TTC549 (cell line): ENCODE data around the gene RANBP17.
"Not testable (repeated sequence)": the region's sequence is repeated elsewhere in the genome, so short reads cannot be mapped to it uniquely, and the experiment has no call there.

Experiments used
- FAIRE-seq: peaks from 2 replicates; lab custom pipeline; 2012; peaks lifted over from hg19 to GRCh38; lab: Jason Lieb, UNC

The RANBP17 gene

DNA sequence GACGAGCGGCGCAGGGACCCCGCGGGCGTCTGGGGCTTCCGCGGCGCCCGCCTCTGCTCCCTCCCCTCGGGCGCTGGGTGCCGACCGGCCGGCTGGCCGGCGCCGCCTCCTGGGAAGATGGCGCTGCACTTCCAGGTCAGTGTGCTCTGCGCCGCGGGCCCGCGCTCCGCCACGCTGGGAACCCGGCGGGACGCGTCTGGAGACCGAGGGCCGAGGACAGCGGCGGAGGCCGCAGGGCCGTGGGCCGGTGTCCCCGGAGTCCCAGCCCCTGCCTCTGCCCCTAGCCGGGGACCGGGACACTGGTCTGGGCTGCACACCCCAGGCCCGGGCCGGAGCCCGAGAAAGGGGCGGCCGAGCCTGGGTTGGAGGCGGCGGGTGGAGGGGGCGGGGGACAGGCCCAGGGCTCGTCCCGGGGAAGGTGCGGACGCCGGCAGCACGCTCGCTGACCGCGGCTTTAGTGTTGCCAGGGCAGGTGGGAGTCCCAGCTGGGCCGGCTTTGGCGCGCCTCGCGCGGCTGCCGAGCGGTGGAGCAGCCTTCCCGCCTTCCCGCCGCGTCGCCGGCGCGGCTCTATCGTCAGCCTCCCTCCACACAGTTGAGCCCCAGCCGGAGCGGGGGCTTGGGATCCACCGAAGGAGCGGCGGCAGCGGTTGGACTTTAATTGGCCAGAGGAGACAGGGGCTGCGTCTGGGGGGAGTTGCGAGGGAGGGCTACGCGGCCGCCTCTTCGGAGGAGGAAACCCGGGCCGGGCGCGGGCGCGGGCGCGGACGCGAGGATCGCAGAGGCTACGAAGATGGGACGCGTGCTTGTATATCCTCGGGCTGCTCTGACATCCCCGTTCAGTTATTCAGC, at the start of gene RANBP17:
RANBP17 (plus strand) TSS at position 102 of the 850 bp plus-strand sequence.
- no peak for FAIRE-seq

DNA sequence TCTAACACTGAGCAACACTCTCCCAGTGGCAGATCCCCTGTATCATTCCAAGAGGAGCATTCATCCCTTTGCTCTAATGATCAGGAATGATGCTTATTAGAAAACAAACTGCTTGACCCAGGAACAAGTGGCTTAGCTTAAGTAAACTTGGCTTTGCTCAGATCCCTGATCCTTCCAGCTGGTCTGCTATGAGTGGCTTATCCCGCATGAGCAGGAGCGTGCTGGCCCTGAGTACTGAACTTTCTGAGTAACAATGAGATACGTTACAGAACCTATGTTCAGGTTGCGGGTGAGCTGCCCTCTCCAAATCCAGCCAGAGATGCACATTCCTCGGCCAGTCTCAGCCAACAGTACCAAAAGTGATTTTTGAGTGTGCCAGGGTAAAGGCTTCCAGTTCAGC, 48.6 kb upstream of the RANBP17 start:
- no peak for FAIRE-seq

DNA sequence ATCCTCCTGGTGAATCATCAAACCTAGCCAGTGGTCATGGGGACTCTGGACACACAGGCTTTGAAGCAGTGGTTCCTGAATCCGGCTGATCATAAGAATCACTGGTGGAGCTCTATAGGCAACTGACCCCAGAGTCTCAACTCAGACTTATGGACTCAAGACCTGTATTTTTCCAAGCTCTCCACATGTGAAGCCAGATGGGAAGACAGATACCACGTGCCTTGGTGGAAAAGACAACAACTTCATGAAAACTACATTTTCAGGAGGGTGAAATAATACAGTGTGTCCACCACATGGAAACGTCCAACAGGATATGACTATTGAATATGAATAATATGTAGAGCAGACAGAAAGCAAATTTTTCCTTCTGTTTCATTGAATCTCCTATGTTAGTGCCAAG, 44.6 kb upstream of the RANBP17 start:
- no peak for FAIRE-seq

DNA sequence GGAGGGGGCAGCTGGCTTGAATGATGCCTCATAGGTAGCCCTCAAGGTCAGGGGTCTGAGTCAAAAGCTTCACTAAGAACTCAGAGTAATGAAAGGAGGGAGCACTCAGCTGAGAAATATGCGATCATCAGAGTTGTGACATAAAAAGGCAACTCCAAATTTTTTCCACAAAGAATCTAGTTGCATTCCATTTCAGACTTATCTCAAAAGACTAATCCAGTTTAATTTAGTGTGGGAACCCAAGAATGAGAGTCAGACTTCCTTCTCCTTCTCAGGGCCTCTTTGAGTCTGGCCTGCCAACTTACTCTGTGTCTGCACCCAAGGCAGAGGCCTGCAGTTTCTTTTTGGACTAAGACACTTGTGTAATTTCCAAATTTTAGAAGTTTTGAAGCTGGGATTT, 43.6 kb upstream of the RANBP17 start:
- no peak for FAIRE-seq

DNA sequence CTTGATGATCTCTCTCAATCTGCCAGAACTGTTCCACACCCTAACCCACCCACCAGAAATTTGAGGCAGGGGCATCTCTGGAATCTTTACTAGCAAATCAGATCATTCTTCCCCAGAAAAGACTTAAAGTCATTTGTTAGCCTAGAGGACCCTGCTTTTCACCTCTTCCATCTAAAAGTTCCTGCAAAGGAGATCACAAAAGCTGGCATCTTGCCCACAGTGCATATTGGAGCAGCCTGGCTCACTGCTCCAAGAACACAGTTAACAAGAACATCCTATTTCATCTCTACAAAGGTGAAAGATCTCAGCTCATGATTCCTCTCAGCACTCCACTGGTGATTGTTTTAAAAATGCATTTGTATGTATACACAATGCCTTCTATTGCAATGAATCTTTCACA, 42.0 kb upstream of the RANBP17 start:
- FAIRE-seq = no peak

DNA sequence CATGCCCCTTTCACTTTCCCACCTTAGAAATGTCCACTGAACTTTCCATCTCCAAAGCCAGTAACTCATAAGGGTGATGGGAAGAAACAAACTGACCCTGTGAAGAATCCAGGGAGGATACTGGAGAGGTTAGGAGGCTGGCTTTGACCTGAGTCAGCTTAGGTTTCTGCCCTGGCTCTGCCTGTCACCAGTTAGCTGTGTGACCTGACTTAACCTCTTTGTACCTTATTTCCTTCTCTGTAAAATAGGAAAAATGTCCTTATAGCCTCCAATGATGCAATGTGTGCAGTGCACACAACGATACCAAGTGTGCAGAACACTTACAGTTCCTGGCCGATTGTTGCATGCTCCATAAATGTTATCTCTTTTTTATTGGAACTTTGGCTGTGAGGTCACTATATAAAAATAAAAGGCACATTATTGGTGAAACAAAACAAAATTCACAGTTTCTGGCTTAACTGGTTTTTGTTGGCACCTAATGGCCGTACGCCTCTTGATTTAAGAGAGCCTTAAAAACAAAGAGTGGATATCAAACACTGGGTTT, 40.5 kb upstream of the RANBP17 start:
- no peak for FAIRE-seq

DNA sequence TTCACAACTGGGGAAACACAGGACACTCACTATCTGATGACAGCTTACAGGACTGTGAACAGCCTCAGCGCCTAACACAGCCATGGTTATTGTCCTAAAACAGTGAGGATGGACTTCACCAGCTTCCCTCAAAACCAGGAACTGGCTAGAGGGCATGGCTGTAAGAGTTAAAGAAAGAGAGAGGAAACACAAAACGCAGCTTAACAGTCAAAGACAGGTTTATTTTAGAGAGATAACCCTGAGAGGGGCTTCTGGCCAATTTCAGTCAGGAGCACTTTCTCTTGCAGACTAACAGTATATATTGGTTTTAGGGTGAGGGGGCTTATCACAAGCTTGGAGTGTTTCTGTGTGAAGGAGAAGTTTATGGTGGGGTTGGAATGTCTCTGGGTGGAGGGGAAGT, 35.7 kb upstream of the RANBP17 start:
- no peak for FAIRE-seq

DNA sequence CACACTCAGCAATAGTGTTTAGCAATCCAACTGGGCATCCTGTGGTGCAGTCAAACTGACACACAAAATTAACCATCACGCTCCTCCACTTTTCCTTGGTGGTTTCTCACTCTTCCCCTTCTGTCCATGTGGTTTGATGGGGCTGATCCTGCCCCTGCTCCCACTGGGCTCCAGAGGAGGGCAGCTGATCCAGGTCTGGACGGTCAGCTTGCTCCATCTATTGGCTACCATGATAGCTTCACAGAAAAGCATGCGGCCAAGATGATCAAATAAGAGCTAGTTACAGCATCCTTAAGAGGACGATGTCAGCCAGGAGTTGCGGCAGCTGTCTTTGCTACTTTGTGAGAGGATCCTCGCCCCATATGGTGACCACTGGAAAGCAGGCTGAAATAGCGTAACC, 29.6 kb upstream of the RANBP17 start:
- no peak for FAIRE-seq

DNA sequence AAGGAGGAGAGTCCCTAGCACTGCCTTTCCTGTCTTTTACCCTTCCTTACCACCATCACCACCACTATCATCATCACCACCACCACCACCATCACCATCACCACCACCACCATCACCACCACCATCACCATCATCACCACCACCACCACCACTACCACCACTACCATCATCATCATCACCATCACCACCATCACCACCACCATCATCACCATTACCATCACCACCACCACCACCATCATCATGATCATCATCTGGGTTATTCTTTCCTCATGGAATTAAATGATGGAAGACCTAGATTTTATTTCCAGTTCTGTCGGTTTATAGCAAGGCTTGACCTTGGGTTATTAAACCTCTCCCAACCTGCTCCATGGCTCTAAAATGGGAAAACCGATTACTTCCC, 27.8 kb upstream of the RANBP17 start:
- not testable (repeated sequence) for FAIRE-seq

DNA sequence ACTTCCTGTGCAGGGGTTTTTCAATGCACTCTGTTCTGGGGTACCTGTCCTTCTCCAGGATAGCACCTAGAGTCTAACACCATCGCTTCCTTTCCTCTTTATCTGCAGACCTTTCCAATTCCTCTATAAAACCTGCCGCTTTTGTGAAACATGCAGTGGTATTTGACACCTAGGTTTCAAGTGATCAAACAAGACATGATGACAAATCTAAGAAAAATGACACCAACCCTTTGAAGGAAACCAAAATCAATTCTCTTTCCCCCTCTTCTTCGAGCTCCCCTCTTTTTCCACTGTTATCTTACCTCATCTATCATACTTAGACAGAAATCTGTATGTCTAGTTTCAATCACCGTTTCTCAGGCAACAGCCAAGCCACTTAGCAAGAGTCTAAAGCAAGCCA, 25.6 kb upstream of the RANBP17 start:
- no peak for FAIRE-seq

DNA sequence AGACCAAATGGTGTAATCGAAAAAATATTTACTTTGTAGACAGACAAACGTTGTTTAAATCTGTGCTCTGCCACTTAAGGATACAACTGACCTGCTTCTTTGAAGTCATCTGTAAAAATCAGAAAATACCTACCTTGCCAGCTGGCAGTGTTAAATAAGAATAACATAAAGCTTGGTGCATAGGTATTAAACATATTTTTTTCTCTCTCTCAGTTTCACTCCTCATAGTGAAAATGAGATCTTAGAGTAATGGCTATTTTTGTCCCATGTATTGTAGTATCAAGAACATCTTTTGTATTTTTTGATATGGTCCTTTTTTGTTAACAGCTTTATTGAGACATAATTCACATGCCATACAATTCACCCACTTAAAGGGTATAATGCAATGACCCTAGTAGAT, 17.9 kb upstream of the RANBP17 start:
- FAIRE-seq = no peak

DNA sequence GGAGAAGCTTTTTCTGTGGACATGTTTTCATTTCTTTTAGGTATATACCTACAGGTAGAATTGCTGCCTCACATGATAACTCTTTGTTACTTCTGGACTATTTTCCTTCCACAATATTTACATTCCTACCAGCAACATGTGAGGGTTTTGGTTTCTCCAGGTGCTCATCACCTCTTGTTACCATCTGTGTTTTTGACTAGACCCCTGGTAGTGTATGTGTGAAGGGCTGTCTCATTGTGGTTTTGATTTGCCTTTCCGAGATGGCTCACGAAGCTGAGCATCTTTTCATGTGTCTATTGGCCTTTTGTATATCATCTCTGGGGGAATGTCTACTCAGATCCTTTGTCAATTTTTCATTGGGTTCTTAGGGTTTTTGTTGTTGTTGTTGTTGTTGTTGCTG, 17.2 kb upstream of the RANBP17 start:
- no peak for FAIRE-seq

DNA sequence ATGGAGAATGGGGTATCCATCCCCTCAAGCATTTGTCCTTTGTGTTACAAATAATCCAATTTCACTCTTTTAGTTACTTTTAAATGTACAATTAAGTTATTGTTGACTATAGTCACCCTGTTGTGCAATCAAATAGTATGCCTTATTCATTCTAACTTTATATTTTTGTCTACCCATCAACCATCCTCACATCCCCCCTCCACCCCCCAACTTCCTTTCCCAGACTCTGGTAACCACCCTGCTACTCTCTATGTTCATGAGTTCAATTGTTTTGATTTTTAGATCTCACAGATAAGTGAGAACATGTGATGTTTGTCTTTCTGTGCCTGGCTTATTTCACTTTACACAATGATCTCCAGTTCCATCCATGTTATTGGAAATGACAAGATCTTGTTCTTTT, 15.4 kb upstream of the RANBP17 start:
- no peak for FAIRE-seq

DNA sequence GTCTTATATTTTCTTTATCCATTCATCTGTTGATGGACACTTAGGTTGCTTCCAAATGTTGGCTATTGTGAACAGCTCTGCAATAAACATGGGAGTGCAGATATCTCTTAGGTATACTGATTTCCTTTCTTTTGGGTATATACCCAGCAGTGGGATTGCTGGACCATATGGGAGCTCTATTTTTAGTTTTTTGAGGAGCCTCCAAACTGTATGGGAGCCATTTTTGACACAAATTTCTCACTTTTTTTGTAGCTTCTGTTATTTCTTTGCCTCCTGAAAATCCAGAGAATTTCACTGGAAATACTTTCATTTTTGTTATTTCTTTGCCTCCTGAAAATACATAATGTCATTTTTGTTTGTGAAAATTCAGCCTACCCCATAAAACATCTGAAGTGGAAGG, 15.0 kb upstream of the RANBP17 start:
- no peak for FAIRE-seq

DNA sequence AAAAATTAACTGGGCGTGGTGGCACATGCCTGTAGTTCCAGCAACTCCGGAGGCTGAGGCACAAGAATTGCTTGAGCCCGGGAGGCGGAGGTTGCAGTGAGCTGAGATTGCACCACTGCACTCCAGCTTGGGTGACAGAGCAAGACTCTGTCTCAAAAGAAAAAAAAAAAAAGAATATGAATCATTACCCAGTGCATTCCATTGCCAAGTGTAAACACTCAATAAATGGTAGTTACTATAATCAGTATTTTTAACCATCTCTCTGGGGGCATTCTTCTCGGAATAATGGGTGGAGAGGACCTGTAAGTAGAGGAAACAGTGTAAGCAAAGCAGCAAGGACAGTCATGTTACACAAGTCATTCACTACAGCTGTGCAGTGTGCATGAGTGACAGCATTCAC, 13.8 kb upstream of the RANBP17 start:
- no peak for FAIRE-seq

DNA sequence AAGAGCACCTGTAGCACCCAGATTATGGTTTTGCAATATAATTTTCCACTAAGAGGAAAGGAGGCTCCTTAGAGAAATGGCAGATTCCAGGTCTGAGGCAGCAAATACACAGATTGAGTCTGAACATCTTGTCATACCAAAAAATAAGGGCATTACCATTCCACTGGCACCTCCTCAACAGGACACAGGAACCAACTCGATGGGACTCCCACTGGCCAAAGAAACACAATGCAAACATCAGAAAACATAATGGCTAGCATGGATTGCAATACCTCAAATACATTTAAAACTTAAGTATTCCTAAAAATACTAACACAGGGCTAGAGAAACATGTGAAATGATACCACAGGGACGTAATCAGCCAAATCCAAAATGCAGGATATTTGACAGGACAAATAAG, 12.4 kb upstream of the RANBP17 start:
- FAIRE-seq = no peak

DNA sequence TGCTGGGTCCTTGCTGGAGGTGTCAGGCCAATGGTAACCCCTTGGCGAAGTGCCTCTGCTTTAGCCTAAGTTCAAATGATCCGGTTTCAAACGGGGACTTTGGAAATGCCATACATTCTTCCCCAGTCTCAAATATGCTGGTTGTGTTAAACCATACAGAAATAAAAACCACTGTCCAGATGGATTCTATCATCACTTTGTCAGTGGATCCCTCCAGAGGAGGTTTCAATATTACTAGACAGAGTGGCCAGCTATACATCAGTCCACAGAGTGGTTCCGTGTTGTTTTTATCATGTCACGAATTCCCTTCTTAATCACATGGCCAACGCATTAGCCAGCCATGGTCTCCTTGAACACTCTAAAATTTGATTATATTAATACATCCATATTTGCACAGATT, 7.3 kb upstream of the RANBP17 start:
- FAIRE-seq = no peak

DNA sequence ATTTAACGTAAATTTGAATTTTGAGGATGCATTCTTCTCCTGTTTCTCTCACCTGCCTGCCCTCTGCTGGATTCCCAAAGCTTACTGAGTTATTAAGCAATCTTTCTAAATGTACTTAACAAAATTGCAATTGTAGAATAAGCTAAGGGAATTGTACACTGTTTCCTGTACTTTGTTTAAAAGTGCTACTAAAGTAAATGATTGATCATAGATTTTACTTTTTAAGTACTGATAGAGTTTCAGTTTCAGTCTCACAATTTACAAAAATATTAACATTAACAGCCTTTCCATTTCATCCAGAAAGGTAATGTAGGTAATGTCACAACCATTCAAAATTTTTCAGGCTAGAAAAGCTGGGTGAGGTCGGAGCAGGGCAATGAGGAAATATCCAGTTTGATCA, 4.8 kb upstream of the RANBP17 start:
- FAIRE-seq = no peak

DNA sequence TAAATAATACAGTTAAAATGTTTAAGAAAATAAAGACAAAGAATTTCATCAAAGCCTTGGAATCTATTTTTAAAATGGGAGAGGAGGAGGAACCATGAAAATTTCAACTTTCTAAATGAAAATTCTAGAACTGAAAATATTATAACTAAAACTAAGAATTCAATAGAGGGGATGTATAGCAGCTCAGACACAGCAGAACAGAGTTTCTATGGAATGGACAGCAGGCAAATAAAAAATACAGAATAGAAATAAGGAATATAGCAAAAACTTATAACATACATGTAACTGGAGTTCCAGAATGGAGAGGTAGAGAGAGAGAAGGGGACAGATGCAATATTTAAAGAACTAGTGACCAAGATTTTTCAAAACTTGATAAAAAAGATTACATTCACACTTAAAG, 1.4 kb upstream of the RANBP17 start:
- FAIRE-seq = no peak

DNA sequence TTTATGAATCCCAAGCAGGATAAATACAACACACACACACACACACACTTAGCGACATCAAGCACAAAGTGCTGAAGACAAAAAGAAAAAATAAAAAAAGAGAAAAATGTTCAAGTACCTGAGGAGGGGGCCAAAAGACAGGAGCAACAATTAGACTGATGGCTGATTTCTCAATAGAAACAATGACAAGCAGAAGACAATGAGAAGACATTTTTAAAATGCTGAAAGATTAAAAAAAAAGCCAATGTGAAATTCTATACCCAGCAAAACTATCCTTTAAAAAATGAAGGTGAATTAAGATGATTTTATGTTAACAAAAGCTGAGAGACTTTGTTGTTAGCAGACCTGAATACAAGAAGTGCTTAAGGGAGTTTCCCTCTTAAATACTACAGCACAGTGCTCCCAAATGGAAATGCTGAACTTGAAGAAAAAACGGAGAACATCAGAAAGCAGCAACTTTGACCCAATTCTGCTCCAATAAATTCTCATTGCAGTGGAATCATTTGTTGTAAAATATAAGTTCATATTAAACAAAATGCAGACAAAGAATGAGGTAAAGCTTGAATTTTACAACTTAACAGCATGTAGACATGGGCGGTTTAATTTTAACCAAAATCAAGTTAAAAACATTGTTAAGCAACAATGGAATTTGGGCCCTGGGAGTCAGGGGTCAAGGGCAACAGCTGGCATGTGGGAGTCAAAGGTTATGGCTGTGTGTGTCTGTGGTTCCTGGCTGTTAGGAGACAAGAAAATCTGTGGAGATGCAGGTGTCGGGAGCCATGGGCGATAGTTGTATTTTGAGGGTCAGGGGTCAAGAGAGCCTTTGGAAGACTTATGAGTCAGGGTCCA, 776 bp upstream of the RANBP17 start:
- FAIRE-seq = no peak

DNA sequence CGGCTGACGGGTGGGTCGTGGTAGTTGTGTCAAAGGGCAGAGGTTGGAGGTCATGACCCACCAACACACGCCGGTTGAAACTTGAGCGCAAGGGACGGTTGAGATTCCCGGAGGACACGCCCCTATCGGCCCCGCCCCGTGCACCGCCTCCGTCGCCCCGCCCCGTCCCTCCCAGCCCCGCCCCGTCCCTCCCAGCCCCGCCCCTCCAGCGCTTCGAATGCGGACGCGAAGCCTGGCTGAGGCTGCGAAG, 226 bp upstream of the RANBP17 start:
- FAIRE-seq = no peak

DNA sequence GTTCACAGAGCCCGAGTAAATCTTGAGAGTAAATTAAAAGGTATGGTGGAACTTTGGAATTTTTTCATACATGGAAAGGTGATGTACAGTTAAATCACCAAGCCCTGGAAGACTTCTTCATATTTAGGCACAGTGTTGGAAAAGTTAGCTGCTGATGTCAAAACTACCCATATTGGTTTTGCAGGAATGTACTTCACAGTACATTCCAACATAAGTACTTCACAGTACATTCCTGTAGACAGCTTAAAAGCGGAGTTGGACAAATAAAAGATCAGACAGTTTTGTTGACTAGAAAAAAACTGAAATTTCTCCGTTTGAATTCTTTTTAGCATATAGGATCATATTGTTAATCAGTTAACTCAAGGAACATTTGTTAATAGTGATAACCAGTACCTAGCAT, 1.8 kb downstream of the RANBP17 start:
- no peak for FAIRE-seq

DNA sequence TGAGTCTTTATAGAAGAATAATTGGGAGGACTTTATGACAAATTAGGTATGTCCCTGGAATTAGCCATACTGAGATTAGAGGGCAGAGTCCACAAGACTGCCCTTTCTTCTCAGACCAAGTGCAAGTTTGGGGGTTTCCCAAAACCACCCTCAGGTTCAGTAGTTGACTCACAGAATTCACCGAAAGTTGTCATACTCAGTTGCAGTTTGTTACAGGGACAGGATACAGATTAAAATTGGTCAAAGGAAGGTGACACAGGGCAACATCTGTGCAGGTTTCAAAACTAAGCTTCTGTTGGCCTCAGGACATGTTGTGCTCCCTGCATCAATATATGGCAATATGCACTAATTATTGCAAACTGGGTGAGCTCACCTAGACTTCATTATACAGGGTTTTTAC, 3.8 kb downstream of the RANBP17 start:
- no peak for FAIRE-seq

DNA sequence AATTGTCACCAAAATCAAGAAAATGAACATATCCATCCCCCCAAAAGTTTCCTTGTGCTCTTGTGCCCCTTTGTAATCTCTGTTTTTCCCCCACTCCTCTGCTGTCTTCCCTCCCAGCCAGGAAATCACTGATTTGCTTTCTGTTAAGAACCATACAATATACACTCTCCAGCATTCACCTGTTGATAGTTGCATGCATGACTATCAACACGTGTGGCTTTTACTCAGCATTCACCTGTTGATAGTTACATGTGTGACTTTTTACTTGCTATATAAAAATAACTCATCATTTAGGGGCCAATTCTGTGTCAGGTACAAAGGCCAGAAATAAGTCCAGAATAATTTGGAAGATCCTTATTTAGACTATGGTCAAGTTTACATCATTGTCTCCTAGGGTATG, 6.0 kb downstream of the RANBP17 start:
- no peak for FAIRE-seq
